Neutrophil (primary cell): ENCODE measurements around the gene SLC38A11.
"Not testable (repeated sequence)": the region's sequence is repeated elsewhere in the genome, so short reads cannot be mapped to it uniquely, and the experiment has no call there.

Source experiments
- H3K27ac ChIP-seq: fragments of 200-600 bp; sonication (generic); 2 replicates; pipeline ENCODE4 v1.5.1; 2016; ENCODE audit warnings: mild to moderate bottlenecking, moderate library complexity
- H3K27me3 ChIP-seq: fragments of 200-600 bp; sonication (generic); 2 replicates; pipeline ENCODE4 v1.6.0; 2016; ENCODE audit warnings: mild to moderate bottlenecking
- H3K36me3 ChIP-seq: fragments of 200-600 bp; sonication (generic); 2 replicates; pipeline ENCODE4 v1.5.1; 2017
- H3K4me1 ChIP-seq, 2 experiments: fragments of 200-600 bp in 1 of 2; sonication (generic) in 1 of 2; 1 replicate in 1 of 2; 2 replicates in 1 of 2; pipeline versions ENCODE4 v1.5.1 to v1.6.1; 2013 to 2016; ENCODE audit warnings: low read depth in 1 of 2, low read length in 1 of 2, mild to moderate bottlenecking in 1 of 2, moderate library complexity in 1 of 2; ENCODE audit not compliant: control insufficient read depth in 1 of 2, insufficient read depth in 1 of 2
- H3K4me3 ChIP-seq, 2 experiments: fragments of 200-600 bp in 1 of 2; sonication (generic) in 1 of 2; 1 replicate in 1 of 2; 2 replicates in 1 of 2; pipeline ENCODE4 v1.5.1; 2013 to 2016; ENCODE audit warnings: low read depth in 1 of 2, low read length in 1 of 2, mild to moderate bottlenecking in 1 of 2, moderate library complexity in 1 of 2
- H3K9me3 ChIP-seq: fragments of 200-600 bp; sonication (generic); 2 replicates; pipeline ENCODE4 v1.5.1; 2016
- TF ChIP-seq, protein P1 (sequence below): fragments of 200-600 bp; sonication (generic); IDR thresholded peaks from 2 replicates; pipeline ENCODE4 v1.5.1; 2016; ENCODE audit warnings: antibody characterized with exemption

Gene SLC38A11

DNA sequence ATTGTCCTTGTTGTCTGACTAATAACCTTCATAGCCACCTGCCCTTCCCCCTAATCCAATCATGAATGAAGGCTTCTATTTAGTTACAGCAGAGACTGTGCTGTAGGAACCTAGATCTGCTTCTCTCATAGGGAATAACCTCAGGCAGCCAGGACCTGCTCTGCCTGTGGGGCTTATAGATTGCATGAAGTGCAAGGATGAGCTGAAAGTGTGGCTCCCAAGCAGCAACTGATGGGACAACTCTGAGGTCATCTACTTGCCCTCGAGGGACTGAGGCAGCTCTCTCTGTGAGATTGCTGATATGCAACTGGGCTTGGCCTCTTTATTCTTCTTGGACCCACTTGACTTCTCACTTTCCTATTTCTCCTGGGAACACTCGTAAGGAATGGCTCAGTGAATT is 23.8 kb upstream of the SLC38A11 start:
- Histone ChIP-seq H3K27me3 (no peaks in the 10 kb centered on the region), H3K4me3 (no peak overlapping the region), H3K4me1 (no peaks in the 10 kb centered on the region), H3K36me3 (no peaks in the 10 kb centered on the region), H3K27ac (no peak overlapping the region), H3K9me3 (no peaks in the 10 kb centered on the region)
- TF ChIP-seq, protein P1, sequence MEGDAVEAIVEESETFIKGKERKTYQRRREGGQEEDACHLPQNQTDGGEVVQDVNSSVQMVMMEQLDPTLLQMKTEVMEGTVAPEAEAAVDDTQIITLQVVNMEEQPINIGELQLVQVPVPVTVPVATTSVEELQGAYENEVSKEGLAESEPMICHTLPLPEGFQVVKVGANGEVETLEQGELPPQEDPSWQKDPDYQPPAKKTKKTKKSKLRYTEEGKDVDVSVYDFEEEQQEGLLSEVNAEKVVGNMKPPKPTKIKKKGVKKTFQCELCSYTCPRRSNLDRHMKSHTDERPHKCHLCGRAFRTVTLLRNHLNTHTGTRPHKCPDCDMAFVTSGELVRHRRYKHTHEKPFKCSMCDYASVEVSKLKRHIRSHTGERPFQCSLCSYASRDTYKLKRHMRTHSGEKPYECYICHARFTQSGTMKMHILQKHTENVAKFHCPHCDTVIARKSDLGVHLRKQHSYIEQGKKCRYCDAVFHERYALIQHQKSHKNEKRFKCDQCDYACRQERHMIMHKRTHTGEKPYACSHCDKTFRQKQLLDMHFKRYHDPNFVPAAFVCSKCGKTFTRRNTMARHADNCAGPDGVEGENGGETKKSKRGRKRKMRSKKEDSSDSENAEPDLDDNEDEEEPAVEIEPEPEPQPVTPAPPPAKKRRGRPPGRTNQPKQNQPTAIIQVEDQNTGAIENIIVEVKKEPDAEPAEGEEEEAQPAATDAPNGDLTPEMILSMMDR = no peak

DNA sequence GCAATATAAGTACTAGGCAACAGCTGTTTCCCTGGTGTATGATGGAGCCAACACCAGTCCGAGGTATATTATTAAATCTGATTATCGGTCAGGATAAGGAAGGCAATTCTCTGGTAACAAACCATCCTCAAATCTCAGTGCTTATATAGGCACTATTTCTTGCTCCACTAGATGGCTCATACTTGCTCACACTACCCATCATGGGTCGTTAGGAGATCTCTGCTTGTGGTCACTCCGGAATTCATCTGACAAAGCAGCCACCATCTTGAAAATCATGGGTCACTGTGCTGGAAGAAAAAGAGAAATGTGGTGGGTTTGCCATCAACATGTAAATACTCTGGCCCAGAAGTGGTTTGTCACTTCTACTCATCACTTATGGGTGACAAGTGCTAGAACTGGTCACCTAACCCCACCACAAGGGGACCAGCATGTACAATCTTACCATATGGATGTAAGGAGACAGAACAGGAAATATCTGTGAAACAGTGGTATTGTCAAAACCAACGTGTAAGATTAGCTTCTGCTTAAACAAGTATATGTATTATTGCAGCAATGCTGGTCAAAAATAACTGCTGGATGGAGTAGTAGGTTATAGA is 21.6 kb upstream of the SLC38A11 start:
- not testable (repeated sequence) for H3K27ac ChIP-seq

DNA sequence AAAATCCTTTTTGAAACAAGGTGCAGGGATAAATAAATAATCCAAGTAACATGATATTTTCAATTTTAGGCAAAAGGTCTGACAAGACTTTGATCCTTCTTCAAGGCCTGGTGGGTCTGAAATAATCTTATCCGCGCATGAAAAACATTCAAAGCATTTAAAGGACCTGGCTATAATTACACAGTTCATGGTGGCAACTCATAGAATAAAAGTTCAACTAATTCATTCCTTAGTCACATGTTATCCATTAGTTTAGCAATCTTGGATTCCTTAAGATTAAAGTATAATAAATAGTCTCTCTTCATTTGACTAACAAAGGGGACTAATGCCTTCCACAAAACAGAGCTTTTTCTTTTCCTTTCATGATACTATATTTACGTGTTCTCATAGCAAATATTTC is 21.0 kb upstream of the SLC38A11 start:
- Histone ChIP-seq H3K9me3 (no peaks in the 10 kb centered on the region), H3K27ac (no peak overlapping the region), H3K4me1 (no peaks in the 10 kb centered on the region), H3K4me3 (no peak overlapping the region), H3K27me3 (no peaks in the 10 kb centered on the region), H3K36me3 (no peaks in the 10 kb centered on the region)
- TF ChIP-seq, protein P1 = no peak

More for the DNA sequence above, 21.6 kb upstream of the SLC38A11 start:
- not testable (repeated sequence) for H3K4me3 ChIP-seq, H3K27me3 ChIP-seq, H3K9me3 ChIP-seq, H3K36me3 ChIP-seq, H3K4me1 ChIP-seq

DNA sequence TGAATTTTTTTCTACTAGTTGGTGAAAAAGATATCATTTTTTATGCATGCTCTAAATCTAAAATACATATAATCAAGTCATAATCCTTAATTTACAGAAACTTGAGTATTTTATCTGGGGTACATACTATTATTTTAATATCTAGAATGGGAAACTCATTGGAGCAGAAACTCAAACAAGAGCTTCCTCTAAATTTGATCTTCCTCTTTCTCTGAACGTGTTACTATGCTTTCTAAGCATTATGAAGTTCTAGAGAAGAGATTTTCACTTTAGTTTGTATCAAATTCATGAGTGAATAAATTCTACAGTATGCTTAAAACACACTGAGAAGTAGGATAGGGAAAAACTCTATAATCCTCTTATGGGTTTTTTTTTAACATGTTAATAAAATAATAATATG is 20.6 kb upstream of the SLC38A11 start:
- H3K36me3 ChIP-seq = no peaks in the 10 kb centered on the region
- H3K4me1 ChIP-seq = no peaks in the 10 kb centered on the region
- H3K27ac ChIP-seq = no peak overlapping the region
- TF ChIP-seq, protein P1 = no peak
- no peak overlapping the region for H3K4me3 ChIP-seq
- no peaks in the 10 kb centered on the region for H3K9me3 ChIP-seq
- no peaks in the 10 kb centered on the region for H3K27me3 ChIP-seq

DNA sequence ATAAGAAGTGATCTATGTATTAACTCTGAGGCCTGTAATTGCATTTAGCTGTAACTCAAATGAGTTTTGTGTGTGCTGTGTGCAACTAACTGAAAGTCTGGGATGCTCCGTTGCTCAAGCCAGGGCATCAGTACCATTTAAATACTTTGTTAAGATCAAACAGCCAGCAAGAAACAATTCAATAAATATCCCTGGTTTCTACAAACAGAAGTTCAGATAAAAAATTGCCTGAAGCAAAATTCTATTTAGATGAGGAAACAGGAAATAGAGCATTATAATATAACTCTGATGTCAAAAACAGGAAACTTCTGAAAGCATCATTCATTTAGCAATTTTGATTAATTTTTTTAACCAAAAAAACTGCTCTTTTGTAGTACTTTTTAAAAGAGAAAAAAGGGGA is 18.9 kb upstream of the SLC38A11 start:
- H3K9me3 ChIP-seq = no peaks in the 10 kb centered on the region
- H3K27me3 ChIP-seq = no peaks in the 10 kb centered on the region
- TF ChIP-seq, protein P1 = no peak
- H3K4me3 ChIP-seq = no peak overlapping the region
- H3K4me1 ChIP-seq = no peaks in the 10 kb centered on the region
- no peaks in the 10 kb centered on the region for H3K36me3 ChIP-seq
- no peak overlapping the region for H3K27ac ChIP-seq

DNA sequence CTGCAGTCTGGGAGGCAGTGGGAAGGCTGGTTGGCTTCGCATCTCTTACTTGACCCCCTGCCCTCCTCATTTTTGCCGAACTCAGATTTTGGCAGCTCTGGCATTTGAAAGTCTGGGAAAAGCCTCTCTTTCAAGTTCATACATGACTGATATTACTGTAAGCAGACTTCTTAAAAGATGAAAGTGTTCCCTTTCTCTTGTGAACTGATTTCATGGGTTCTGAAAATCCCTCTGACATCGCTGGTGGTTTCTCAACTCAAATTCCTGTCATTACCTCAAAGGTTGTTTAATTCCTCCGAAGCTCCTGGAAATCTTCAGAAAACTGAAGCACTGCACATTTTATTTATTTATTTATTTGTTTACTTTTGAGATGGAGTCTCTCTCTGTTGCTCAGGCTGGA is 16.9 kb upstream of the SLC38A11 start:
- Histone ChIP-seq H3K36me3 (no peaks in the 10 kb centered on the region), H3K4me3 (no peak overlapping the region), H3K27ac (no peak overlapping the region), H3K9me3 (no peaks in the 10 kb centered on the region), H3K4me1 (no peaks in the 10 kb centered on the region), H3K27me3 (no peaks in the 10 kb centered on the region)
- TF ChIP-seq, protein P1 = no peak
